ENCODE measurements around the gene UGT3A1. TPM values are rescaled to one million over a fixed set of nuclear protein-coding genes. Genes with fewer than 3 reads are reported as not detected.

The UGT3A1 gene
- total and polyA plus RNA-seq, 3 donors from 2014 or later = 4.3 to 12.4 (median 7.5) TPM

DNA sequence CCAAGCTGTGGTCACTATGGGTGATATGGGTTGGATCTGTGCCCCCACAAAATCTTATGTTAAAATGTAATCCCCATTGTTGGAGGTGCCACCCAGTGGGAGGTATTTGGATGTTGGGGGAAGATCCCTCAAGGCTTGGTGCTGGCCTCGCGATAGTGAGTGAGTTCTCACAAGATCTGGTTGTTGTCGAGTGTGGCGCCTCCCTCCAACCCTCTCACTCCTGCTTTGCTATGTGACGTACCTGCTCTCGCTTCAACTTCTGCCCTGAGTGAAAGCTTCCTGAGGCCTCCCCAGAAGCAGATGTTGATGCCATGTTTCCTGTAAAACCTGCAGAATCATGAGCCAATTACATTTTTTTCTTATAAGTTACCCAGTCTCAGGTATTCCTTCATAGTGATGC is 40.0 kb upstream of the UGT3A1 start:
- TF ChIP-seq, protein P1, sequence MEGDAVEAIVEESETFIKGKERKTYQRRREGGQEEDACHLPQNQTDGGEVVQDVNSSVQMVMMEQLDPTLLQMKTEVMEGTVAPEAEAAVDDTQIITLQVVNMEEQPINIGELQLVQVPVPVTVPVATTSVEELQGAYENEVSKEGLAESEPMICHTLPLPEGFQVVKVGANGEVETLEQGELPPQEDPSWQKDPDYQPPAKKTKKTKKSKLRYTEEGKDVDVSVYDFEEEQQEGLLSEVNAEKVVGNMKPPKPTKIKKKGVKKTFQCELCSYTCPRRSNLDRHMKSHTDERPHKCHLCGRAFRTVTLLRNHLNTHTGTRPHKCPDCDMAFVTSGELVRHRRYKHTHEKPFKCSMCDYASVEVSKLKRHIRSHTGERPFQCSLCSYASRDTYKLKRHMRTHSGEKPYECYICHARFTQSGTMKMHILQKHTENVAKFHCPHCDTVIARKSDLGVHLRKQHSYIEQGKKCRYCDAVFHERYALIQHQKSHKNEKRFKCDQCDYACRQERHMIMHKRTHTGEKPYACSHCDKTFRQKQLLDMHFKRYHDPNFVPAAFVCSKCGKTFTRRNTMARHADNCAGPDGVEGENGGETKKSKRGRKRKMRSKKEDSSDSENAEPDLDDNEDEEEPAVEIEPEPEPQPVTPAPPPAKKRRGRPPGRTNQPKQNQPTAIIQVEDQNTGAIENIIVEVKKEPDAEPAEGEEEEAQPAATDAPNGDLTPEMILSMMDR (IDR thresholded peaks at IDR 0.05) = no peak
- TF ChIP-seq POLR2A (IDR thresholded peaks at IDR 0.05) = no peak
- 75 to 81% methylated on average over 6 of the region's 6 CpGs for WGBS, 2 donors
- H3K9me3 ChIP-seq = no peaks in the 10 kb centered on the region
- no peaks in the 10 kb centered on the region for H3K4me1 ChIP-seq
- intact Hi-C loops (cut with DNase I; ENCODE audit: low total_unique reads) = no loop called here
- H3K27ac ChIP-seq = no peak overlapping the region
- no peak overlapping the region for H3K4me3 ChIP-seq
- H3K36me3 ChIP-seq (ENCODE audit: low read depth, missing control alignments) = no peaks in the 10 kb centered on the region
- DNase-seq = no peak
- H3K27me3 ChIP-seq = no peaks in the 10 kb centered on the region

DNA sequence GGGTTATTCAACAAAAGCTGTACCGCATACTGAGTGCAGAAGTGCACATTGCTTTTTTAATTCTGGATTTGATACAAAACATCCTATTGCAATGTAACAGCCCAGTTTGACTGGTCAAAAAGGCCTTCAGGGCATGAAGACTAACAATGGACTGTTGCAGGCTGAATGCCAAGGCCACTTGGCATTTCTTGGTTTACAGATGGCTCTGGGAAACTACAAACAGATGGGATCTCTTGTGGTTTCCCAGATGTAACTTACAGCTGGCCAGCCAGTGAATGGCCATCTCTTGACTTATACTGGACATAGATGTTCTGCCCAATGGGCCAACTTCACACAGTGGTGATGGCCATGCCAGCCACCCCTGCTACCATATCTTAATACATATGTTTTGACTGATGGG is 38.7 kb upstream of the UGT3A1 start:
- no peaks in the 10 kb centered on the region for H3K9me3 ChIP-seq

DNA sequence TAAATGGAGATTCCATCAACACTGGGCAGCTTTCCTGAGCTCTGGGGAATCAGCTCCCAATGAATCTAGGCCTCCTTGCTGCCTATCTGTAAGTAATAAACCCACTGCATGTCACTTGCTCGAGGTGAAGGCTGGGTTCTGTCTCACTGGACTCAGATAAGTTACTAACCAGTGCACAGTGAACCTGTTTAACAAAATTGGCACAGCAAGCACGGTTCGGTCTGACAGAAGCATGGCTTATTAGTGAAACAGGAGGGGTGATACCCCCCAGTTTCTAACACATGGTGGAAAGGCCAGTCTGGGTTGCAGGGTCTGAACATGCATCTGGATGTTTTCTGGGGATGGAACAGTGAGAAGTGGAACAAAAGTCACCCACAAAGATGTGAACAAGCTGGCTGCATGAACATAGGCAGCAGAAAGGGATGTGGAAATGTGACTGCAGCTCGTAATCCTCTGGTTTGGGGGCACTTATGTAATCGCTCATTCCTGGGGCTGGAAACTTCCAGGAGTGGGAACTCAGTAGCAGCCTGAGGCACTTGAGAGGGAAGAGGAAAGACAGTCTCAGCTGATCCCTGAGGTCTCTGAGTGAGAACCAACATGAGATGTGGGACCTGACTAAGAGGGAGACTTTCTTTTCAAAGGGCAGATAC is 37.8 kb upstream of the UGT3A1 start:
- 77 to 78% methylated on average over 5 of the region's 5 CpGs for WGBS, 2 donors
- intact Hi-C loops (cut with DNase I; ENCODE audit: low total_unique reads) = no loop called here
- Histone ChIP-seq H3K9me3 (no peaks in the 10 kb centered on the region), H3K27me3 (no peaks in the 10 kb centered on the region), H3K27ac (no peak overlapping the region), H3K4me1 (no peaks in the 10 kb centered on the region), H3K4me3 (no peak overlapping the region), H3K36me3 (ENCODE audit: low read depth, missing control alignments) (no peaks in the 10 kb centered on the region)
- no peak for DNase-seq
- TF ChIP-seq, protein P1 (IDR thresholded peaks at IDR 0.05) = no peak
- no peak for TF ChIP-seq POLR2A (IDR thresholded peaks at IDR 0.05)

More for the DNA sequence above, 38.7 kb upstream of the UGT3A1 start:
- Histone ChIP-seq H3K36me3 (ENCODE audit: low read depth, missing control alignments) (no peaks in the 10 kb centered on the region), H3K27me3 (no peaks in the 10 kb centered on the region), H3K4me1 (no peaks in the 10 kb centered on the region), H3K4me3 (no peak overlapping the region), H3K27ac (no peak overlapping the region)
- TF ChIP-seq, protein P1 (IDR thresholded peaks at IDR 0.05) = no peak
- no peak for TF ChIP-seq POLR2A (IDR thresholded peaks at IDR 0.05)
- peak; percentile 35 for DNase-seq
- intact Hi-C loops (cut with DNase I; ENCODE audit: low total_unique reads) = no loop called here
- 60 to 89% methylated on average over 1 of the region's 1 CpG for WGBS, 2 donors

DNA sequence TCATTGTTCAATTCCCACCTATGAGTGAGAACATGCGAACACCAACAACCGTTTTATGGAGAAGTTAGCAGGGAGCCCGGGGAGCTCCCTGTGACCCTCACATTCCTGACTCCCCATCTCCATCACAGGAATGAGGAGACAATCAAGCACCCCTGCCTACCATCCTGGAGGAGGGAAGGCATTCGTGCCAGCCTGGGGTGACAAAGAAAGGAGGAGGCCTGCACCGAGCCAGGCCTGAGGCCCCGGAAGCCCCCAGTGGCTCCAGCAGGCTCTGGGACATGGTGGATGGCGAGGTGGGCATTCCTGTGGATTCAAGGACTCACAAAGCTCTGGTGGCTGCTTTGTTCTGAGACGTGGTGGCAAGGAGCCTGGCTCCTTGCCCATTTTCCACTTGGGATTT is 36.5 kb upstream of the UGT3A1 start:
- Histone ChIP-seq H3K4me3 (no peak overlapping the region), H3K27ac (no peak overlapping the region), H3K27me3 (no peaks in the 10 kb centered on the region), H3K4me1 (no peaks in the 10 kb centered on the region), H3K9me3 (no peaks in the 10 kb centered on the region), H3K36me3 (ENCODE audit: low read depth, missing control alignments) (no peaks in the 10 kb centered on the region)
- TF ChIP-seq, protein P1 (IDR thresholded peaks at IDR 0.05) = no peak
- TF ChIP-seq POLR2A (IDR thresholded peaks at IDR 0.05) = no peak
- WGBS, 2 donors = 76 to 88% methylated on average over 7 to 8 of the region's 8 CpGs
- intact Hi-C loops (cut with DNase I; ENCODE audit: low total_unique reads) = no loop called here
- no peak for DNase-seq
